A549 (cell line): ENCODE data around the gene SH3D21. TPM values are rescaled to one million over a fixed set of nuclear protein-coding genes. Genes with fewer than 3 reads are reported as not detected.

ENCODE experiments used
- ATAC-seq, 2 experiments: fragments of 200-7000 bp in 1 of 2; fragments of >200 bp in 1 of 2; cut with Nextera tagmentation in 1 of 2; cut with Tn5 transposase in 1 of 2; 3 replicates each; pipeline versions ENCODE4 v1.8.0 to v1.9.1; 2018 to 2020; ENCODE audit warnings: mild to moderate bottlenecking in 1 of 2, moderate library complexity in 1 of 2
- CTCF ChIA-PET: fragments of 300-600 bp; sonication (Branson Sonifier 250); formaldehyde crosslinking; extraction: SDS; loops from one replicate; lab custom pipeline; 2021; ENCODE audit warnings: antibody characterized with exemption, inconsistent platforms; lab: Yijun Ruan, JAX
- POLR2A ChIA-PET: fragments of 350-600 bp; formaldehyde crosslinking; extraction: SDS; loops from one replicate; lab custom pipeline; 2021; ENCODE audit warnings: antibody characterized with exemption, inconsistent platforms; lab: Yijun Ruan, JAX
- DNase-seq, 2 experiments: peaks; one replicate each; pipeline versions ENCODE4 v3.0.0 to v3.0.0-alpha.2; 2011 to 2016; ENCODE audit warnings: low read depth in 1 of 2, low spot score in 1 of 2
- FAIRE-seq: peaks from 2 replicates; lab custom pipeline; 2011; peaks lifted over from hg19 to GRCh38; lab: Jason Lieb, UNC
- H3K27ac ChIP-seq, 2 experiments: fragments of >200 bp; sonication (Bioruptor Twin); formaldehyde crosslinking; 3 replicates each; pipeline ENCODE4 v1.5.1; 2016 to 2017
- H3K4me1 ChIP-seq: fragments of >200 bp; sonication (Bioruptor Twin); formaldehyde crosslinking; 3 replicates; pipeline ENCODE4 v1.6.1; 2016
- H3K4me2 ChIP-seq: fragments of >200 bp; sonication (Bioruptor Twin); formaldehyde crosslinking; 3 replicates; pipeline ENCODE4 v1.6.1; 2016
- H3K4me3 ChIP-seq: fragments of >200 bp; sonication (Bioruptor Twin); formaldehyde crosslinking; 3 replicates; pipeline ENCODE4 v1.5.1; 2016
- H3K9me3 ChIP-seq: fragments of >200 bp; sonication (Bioruptor Twin); formaldehyde crosslinking; 3 replicates; pipeline ENCODE4 v1.6.1; 2016
- CBX8 ChIP-seq: fragments of 200-600 bp; sonication (generic); IDR thresholded peaks from 2 replicates; pipeline ENCODE4 v1.6.1; 2016
- CHD2 ChIP-seq: fragments of 150-350 bp; IDR thresholded peaks from 2 replicates; pipeline ENCODE4 v1.6.1; 2014; ENCODE audit warnings: low read length; ENCODE audit not compliant: partially characterized antibody
- CTCF ChIP-seq: fragments of >200 bp; sonication (Bioruptor Twin); formaldehyde crosslinking; IDR thresholded peaks from 3 replicates; pipeline ENCODE4 v1.5.1; 2016
- EHF ChIP-seq: fragments of 250-450 bp; sonication (Bioruptor Pico); IDR thresholded peaks from 2 replicates; pipeline ENCODE4 v1.5.0; 2020; ENCODE audit warnings: mild to moderate bottlenecking
- EHMT2 ChIP-seq: fragments of 200-600 bp; sonication (generic); IDR thresholded peaks from 2 replicates; pipeline ENCODE4 v1.6.1; 2016; ENCODE audit warnings: antibody characterized with exemption, low read depth, mild to moderate bottlenecking, moderate library complexity
- ESRRA ChIP-seq: fragments of 150-350 bp; IDR thresholded peaks from 2 replicates; pipeline ENCODE4 v1.6.1; 2014; ENCODE audit warnings: mild to moderate bottlenecking, low read length, borderline replicate concordance
- GATA3 ChIP-seq: IDR thresholded peaks from 2 replicates; pipeline ENCODE4 v1.6.1; 2012; ENCODE audit warnings: borderline replicate concordance
- HES2 ChIP-seq: fragments of >200 bp; sonication (Bioruptor Twin); formaldehyde crosslinking; IDR thresholded peaks from 2 replicates; pipeline ENCODE4 v1.6.1; 2016
- HEYL ChIP-seq: fragments of 250-450 bp; sonication (Bioruptor Pico); IDR thresholded peaks from 2 replicates; pipeline ENCODE4 v1.8.0; 2021; ENCODE audit warnings: mild to moderate bottlenecking, moderate library complexity
- JUN ChIP-seq, 2 experiments: fragments of >200 bp; sonication (Bioruptor Twin); formaldehyde crosslinking; IDR thresholded peaks; 2 replicates in 1 of 2; 3 replicates in 1 of 2; pipeline ENCODE4 v1.6.1; 2016 to 2017
- KDM5A ChIP-seq: fragments of 200-600 bp; sonication (generic); IDR thresholded peaks from 2 replicates; pipeline ENCODE4 v1.6.1; 2016; ENCODE audit warnings: antibody characterized with exemption, mild to moderate bottlenecking
- MAZ ChIP-seq: fragments of 150-350 bp; IDR thresholded peaks from 2 replicates; pipeline ENCODE4 v1.6.1; 2014; ENCODE audit warnings: antibody characterized with exemption, low read depth, low read length, borderline replicate concordance
- NFE2L2 ChIP-seq: fragments of 150-350 bp; conservative IDR thresholded peaks from 2 replicates; pipeline ENCODE4 v1.6.1; 2014; ENCODE audit warnings: low read length
- PHF8 ChIP-seq: fragments of 200-600 bp; sonication (generic); IDR thresholded peaks from 2 replicates; pipeline ENCODE4 v1.6.1; 2016; ENCODE audit warnings: low read depth, mild to moderate bottlenecking, antibody characterized with exemption, moderate library complexity, borderline replicate concordance
- POLR2A ChIP-seq: IDR thresholded peaks from 2 replicates; pipeline ENCODE4 v1.6.1; 2012; ENCODE audit warnings: mild to moderate bottlenecking, low read length
- POLR2AphosphoS2 ChIP-seq: conservative IDR thresholded peaks from 2 replicates; pipeline ENCODE4 v1.6.1; 2012; ENCODE audit warnings: low read length, improper control_type of control experiment, inconsistent platforms
- REST ChIP-seq: fragments of 200-600 bp; sonication (generic); IDR thresholded peaks from 2 replicates; pipeline ENCODE4 v1.6.1; 2016; ENCODE audit warnings: antibody characterized with exemption, mild to moderate bottlenecking, moderate library complexity
- RNF2 ChIP-seq: fragments of 200-600 bp; sonication (generic); IDR thresholded peaks from 2 replicates; pipeline ENCODE4 v1.6.1; 2016; ENCODE audit warnings: low read depth, mild to moderate bottlenecking, antibody characterized with exemption, moderate library complexity, borderline replicate concordance
- SMC3 ChIP-seq: fragments of >200 bp; sonication (Bioruptor Twin); formaldehyde crosslinking; IDR thresholded peaks from 3 replicates; pipeline ENCODE4 v1.6.1; 2018; ENCODE audit warnings: inconsistent platforms
- ZC3H11A ChIP-seq: fragments of 450-650 bp; IDR thresholded peaks from 2 replicates; pipeline ENCODE4 v1.6.1; 2014; ENCODE audit warnings: antibody characterized with exemption, mild to moderate bottlenecking
- ZNF302 ChIP-seq: fragments of 250-450 bp; sonication (Bioruptor Pico); IDR thresholded peaks from 2 replicates; pipeline ENCODE4 v1.9.0; 2021; ENCODE audit warnings: inconsistent platforms, mild to moderate bottlenecking, moderate library complexity
- WGBS: methylation state at CpG from one replicate; pipeline ENCODE4 v1.1.6; 2017; ENCODE audit errors: missing lambda C conversion rate; 5-methylcytosine and 5-hydroxymethylcytosine counted together
- polyA plus RNA-seq, 4 experiments: library from polyadenylated mRNA; depleted of rRNA in 3 of 4; stranded (reverse); fragments of >200 nt; fragmentation: RNase III in 1 of 4; extraction: RNeasy Plus Mini Kit Qiagen cat#74134 plus additional on column Dnase treatment in 1 of 4; gene quantifications; 2 replicates in 3 of 4; 3 replicates in 1 of 4; pipeline ENCODE4 v1.2.3, GENCODE V29; 2011 to 2017

SH3D21 gene
- polyA plus RNA-seq, 2 of the 4 experiments (the other 2 are of a cell fraction) = 0.41 to 1.1 TPM

- FAIRE-seq = no peak
Observed at GRCh38 chr1:36284061-36284460, 22.1 kb upstream of the SH3D21 start.

GRCh38 chr1:36284517-36284916, 21.7 kb upstream of the SH3D21 start:
- 62% methylated on average over 1 of the region's 1 CpG for WGBS
- no peak for FAIRE-seq
- ATAC-seq = no peak
- H3K9me3 ChIP-seq = no peaks in the 10 kb centered on the region
- DNase-seq = no peak
- H3K4me3 ChIP-seq = no peak overlapping the region
- ChIA-PET CTCF (interaction anchor here (1.3 to 3.9 kb wide), 12 partner anchors 12 to 135 kb away, joined by 3 to 49 read pairs (median 6); partner anchors contain the start of genes THRAP3 and TRAPPC3), POLR2A (no interaction called here)
- H3K4me1 ChIP-seq = peaks cover 29% of the 10 kb centered on the region; the same call in 2 of the 3 replicates
- TF ChIP-seq HEYL (no peak), NFE2L2 (no peak), POLR2AphosphoS2 (no peak), CTCF (no peak), RNF2 (no peak), ZC3H11A (no peak), EHMT2 (no peak), REST (no peak), ESRRA (no peak), CBX8 (no peak), PHF8 (no peak), KDM5A (no peak), SMC3 (no peak), GATA3 (no peak), CHD2 (no peak), POLR2A (no peak), ZNF302 (no peak), EHF (no peak), JUN (IDR thresholded peaks at IDR 0.05) (no peak)
- peak overlapping the region in 1 of 2 experiments; percentile 47; a peak in 3 of 6 replicates for H3K27ac ChIP-seq
- no peak overlapping the region for H3K4me2 ChIP-seq

More at GRCh38 chr1:36284061-36284460, 22.1 kb upstream of the SH3D21 start:
- DNase-seq (no peak), ATAC-seq (no peak)
- H3K4me1 ChIP-seq = peaks cover 34% of the 10 kb centered on the region; the same call in 2 of the 3 replicates
- ChIA-PET POLR2A (no interaction called here), CTCF (interaction anchor here (1.3 to 2.5 kb wide), 3 partner anchors 123 to 184 kb away, joined by 3 to 20 read pairs (median 6); partner anchors contain the start of gene TRAPPC3)
- TF ChIP-seq ZC3H11A (no peak), CHD2 (no peak), HES2 (no peak), MAZ (no peak)
- WGBS = 88% methylated on average over 1 of the region's 1 CpG
- no peaks in the 10 kb centered on the region for H3K9me3 ChIP-seq
- no peak overlapping the region for H3K4me3 ChIP-seq
- H3K4me2 ChIP-seq = no peak overlapping the region
- H3K27ac ChIP-seq = no peak overlapping the region
